HEK293 (cell line): ENCODE data around the gene DNAJC6.

Source experiments
- CTCF ChIA-PET: fragments of 350-600 bp; formaldehyde crosslinking; extraction: SDS; loops from one replicate; lab custom pipeline; 2021; ENCODE audit warnings: antibody characterized with exemption; lab: Yijun Ruan, JAX
- POLR2A ChIA-PET: fragments of 300-600 bp; formaldehyde crosslinking; extraction: SDS; loops from one replicate; lab custom pipeline; 2020; ENCODE audit warnings: antibody characterized with exemption, inconsistent platforms; lab: Yijun Ruan, JAX
- H3K27ac ChIP-seq: fragments of 200-500 bp; sonication (Bioruptor generic); 2 replicates; pipeline ENCODE4 v1.5.1; 2014; ENCODE audit warnings: low read depth, low read length, control low read depth, inconsistent platforms; ENCODE audit errors: extremely low read depth
- H3K36me3 ChIP-seq, 2 experiments: fragments of 200-500 bp in 1 of 2; sonication (Bioruptor generic) in 1 of 2; 1 replicate in 1 of 2; 2 replicates in 1 of 2; pipeline ENCODE4 v1.5.1; 2014 to 2017; ENCODE audit warnings: inconsistent platforms in 2 of 2, low read length in 2 of 2; ENCODE audit not compliant: control insufficient read depth in 2 of 2, insufficient read depth in 1 of 2
- H3K4me1 ChIP-seq: fragments of 200-500 bp; sonication (Bioruptor generic); 2 replicates; pipeline ENCODE4 v1.5.1; 2014; ENCODE audit warnings: mild to moderate bottlenecking, low read length, inconsistent platforms; ENCODE audit not compliant: control insufficient read depth, insufficient read depth
- H3K4me3 ChIP-seq: 2 replicates; pipeline ENCODE4 v1.5.1; 2011; ENCODE audit warnings: low read depth, mild to moderate bottlenecking, control low read depth, low read length, moderate library complexity
- H3K9me3 ChIP-seq: fragments of 200-500 bp; sonication (Bioruptor generic); 2 replicates; pipeline ENCODE4 v1.5.1; 2014; ENCODE audit warnings: low read depth, low read length, inconsistent platforms; ENCODE audit not compliant: control insufficient read depth, insufficient read depth
- EGR2 ChIP-seq: fragments of 450-650 bp; formaldehyde crosslinking; IDR thresholded peaks from 2 replicates; pipeline ENCODE4 v1.5.1; 2016; ENCODE audit warnings: low read depth, missing biosample characterization, missing genetic modification characterization
- INSM2 ChIP-seq: fragments of 450-650 bp; formaldehyde crosslinking; IDR thresholded peaks from 2 replicates; pipeline ENCODE4 v1.5.1; 2016; ENCODE audit warnings: missing biosample characterization, missing genetic modification characterization
- KLF17 ChIP-seq: fragments of 450-650 bp; formaldehyde crosslinking; IDR thresholded peaks from 2 replicates; pipeline ENCODE4 v1.5.1; 2016; ENCODE audit warnings: missing biosample characterization, missing genetic modification characterization
- MEIS1 ChIP-seq: sonication (generic); formaldehyde crosslinking; IDR thresholded peaks from 2 replicates; pipeline ENCODE4 v1.8.1; 2022; ENCODE audit warnings: missing genetic modification reagents, mild to moderate bottlenecking, borderline replicate concordance
- SETDB1 ChIP-seq: IDR thresholded peaks from one replicate; pipeline ENCODE4 v1.6.1; 2017; ENCODE audit warnings: mild to moderate bottlenecking, low read length, moderate library complexity, mixed read lengths; ENCODE audit not compliant: insufficient read length
- SP7 ChIP-seq: fragments of 450-650 bp; formaldehyde crosslinking; IDR thresholded peaks from 2 replicates; pipeline ENCODE4 v1.5.1; 2016; ENCODE audit warnings: missing biosample characterization, missing genetic modification characterization
- ZNF16 ChIP-seq: fragments of 450-650 bp; formaldehyde crosslinking; IDR thresholded peaks from 2 replicates; pipeline ENCODE4 v1.5.1; 2016; ENCODE audit warnings: low read depth, missing biosample characterization, missing genetic modification characterization
- ZNF169 ChIP-seq: fragments of 450-650 bp; formaldehyde crosslinking; IDR thresholded peaks from 2 replicates; pipeline ENCODE4 v1.5.1; 2016; ENCODE audit warnings: missing biosample characterization, missing genetic modification characterization
- ZNF214 ChIP-seq: fragments of 450-650 bp; formaldehyde crosslinking; IDR thresholded peaks from 2 replicates; pipeline ENCODE4 v1.5.1; 2017; ENCODE audit warnings: missing biosample characterization, mild to moderate bottlenecking, missing genetic modification characterization, borderline replicate concordance
- ZNF398 ChIP-seq: fragments of 450-650 bp; formaldehyde crosslinking; IDR thresholded peaks from 2 replicates; pipeline ENCODE4 v1.5.1; 2017; ENCODE audit warnings: missing biosample characterization, missing genetic modification characterization
- ZNF426 ChIP-seq: fragments of 450-650 bp; formaldehyde crosslinking; IDR thresholded peaks from 2 replicates; pipeline ENCODE4 v1.5.1; 2017; ENCODE audit warnings: missing biosample characterization, missing genetic modification characterization, mild to moderate bottlenecking, inconsistent platforms, moderate library complexity
- ZNF510 ChIP-seq: fragments of 450-650 bp; formaldehyde crosslinking; IDR thresholded peaks from 2 replicates; pipeline ENCODE4 v1.5.1; 2018; ENCODE audit warnings: mild to moderate bottlenecking, missing genetic modification characterization, missing biosample characterization; ENCODE audit not compliant: insufficient replicate concordance
- ZNF518A ChIP-seq: fragments of 450-650 bp; formaldehyde crosslinking; conservative IDR thresholded peaks from 2 replicates; pipeline ENCODE4 v1.5.1; 2016; ENCODE audit warnings: low read depth, missing biosample characterization, missing genetic modification characterization
- ZNF654 ChIP-seq: fragments of 450-650 bp; formaldehyde crosslinking; IDR thresholded peaks from 2 replicates; pipeline ENCODE4 v1.5.1; 2016; ENCODE audit warnings: low read depth, missing biosample characterization, missing genetic modification characterization
- ZNF677 ChIP-seq: fragments of 450-650 bp; IDR thresholded peaks from 2 replicates; pipeline ENCODE4 v1.5.0; 2018; ENCODE audit warnings: missing biosample characterization, mild to moderate bottlenecking, missing genetic modification characterization, moderate library complexity
- ZNF776 ChIP-seq: fragments of 450-650 bp; formaldehyde crosslinking; IDR thresholded peaks from 2 replicates; pipeline ENCODE4 v1.5.0; 2017; ENCODE audit warnings: missing biosample characterization, missing genetic modification characterization, borderline replicate concordance
- ZNF777 ChIP-seq: fragments of 450-650 bp; formaldehyde crosslinking; IDR thresholded peaks from 2 replicates; pipeline ENCODE4 v1.5.1; 2017; ENCODE audit warnings: missing biosample characterization, missing genetic modification characterization, borderline replicate concordance
- ZNF837 ChIP-seq: fragments of 450-650 bp; formaldehyde crosslinking; IDR thresholded peaks from 2 replicates; pipeline ENCODE4 v1.5.1; 2016; ENCODE audit warnings: missing biosample characterization, missing genetic modification characterization

DNAJC6 gene

GRCh38 chr1:65292861-65293593 lies 16.3 kb upstream of the DNAJC6 start (continued):
- no peak for TF ChIP-seq KLF17
- TF ChIP-seq ZNF677 (tag by site-specific recombination), result no peak
- no peak for TF ChIP-seq ZNF518A (tag by site-specific recombination)
- no peak for TF ChIP-seq ZNF837 (tag by site-specific recombination)
- no peak for TF ChIP-seq SETDB1
- no peak for TF ChIP-seq ZNF169
- no peak for TF ChIP-seq ZNF510 (tag by site-specific recombination)
- TF ChIP-seq ZNF426 (tag by site-specific recombination), result no peak
- no peak for TF ChIP-seq ZNF214 (tag by site-specific recombination)

- Histone ChIP-seq H3K36me3 (no peaks in the 10 kb centered on the region), H3K4me1 (no peaks in the 10 kb centered on the region), H3K9me3 (no peaks in the 10 kb centered on the region), H3K4me3 (no peak overlapping the region), H3K27ac (no peak overlapping the region)
- TF ChIP-seq ZNF16 (no peak), ZNF776 (tag by site-specific recombination) (no peak), ZNF398 (tag by site-specific recombination) (no peak), ZNF654 (tag by site-specific recombination) (no peak), ZNF777 (no peak), SP7 (tag by site-specific recombination) (no peak)
- CTCF ChIA-PET, result interaction anchor here (0.6 kb wide), 1 partner anchor 233 kb away, joined by 3 read pairs; no protein-coding TSS in a partner anchor
- POLR2A ChIA-PET, result no interaction called here
Observed at GRCh38 chr1:65297706-65298105, 11.6 kb upstream of the DNAJC6 start.

GRCh38 chr1:65299328-65299727 lies 10.0 kb upstream of the DNAJC6 start:
- ChIA-PET CTCF (interaction anchor here (0.7 kb wide), 1 partner anchor 24 kb away, joined by 4 read pairs; no protein-coding TSS in a partner anchor), POLR2A (no interaction called here)
- H3K36me3 ChIP-seq, result no peaks in the 10 kb centered on the region
- H3K9me3 ChIP-seq, result no peaks in the 10 kb centered on the region
- no peak overlapping the region for H3K27ac ChIP-seq
- no peak for TF ChIP-seq MEIS1 (CRISPR knock-in tag)
- TF ChIP-seq INSM2, result no peak
- no peak for TF ChIP-seq EGR2 (tag by site-specific recombination)
- H3K4me1 ChIP-seq, result no peaks in the 10 kb centered on the region
- H3K4me3 ChIP-seq, result no peak overlapping the region
